OCI-LY3 (cell line): ENCODE measurements around the gene INSIG2.

Experiments used
- CTCF ChIP-seq: fragments of 200-600, 300-600 bp; sonication (generic); IDR thresholded peaks from 2 replicates; pipeline ENCODE4 v1.5.1; 2014; ENCODE audit warnings: antibody characterized with exemption, low read length, low read depth
- EZH2phosphoT487 ChIP-seq: fragments of 200-600 bp; shearing (Covaris generic); IDR thresholded peaks from 2 replicates; pipeline ENCODE4 v1.6.1; 2018; ENCODE audit warnings: antibody characterized with exemption, mixed run types, low read depth

DNA sequence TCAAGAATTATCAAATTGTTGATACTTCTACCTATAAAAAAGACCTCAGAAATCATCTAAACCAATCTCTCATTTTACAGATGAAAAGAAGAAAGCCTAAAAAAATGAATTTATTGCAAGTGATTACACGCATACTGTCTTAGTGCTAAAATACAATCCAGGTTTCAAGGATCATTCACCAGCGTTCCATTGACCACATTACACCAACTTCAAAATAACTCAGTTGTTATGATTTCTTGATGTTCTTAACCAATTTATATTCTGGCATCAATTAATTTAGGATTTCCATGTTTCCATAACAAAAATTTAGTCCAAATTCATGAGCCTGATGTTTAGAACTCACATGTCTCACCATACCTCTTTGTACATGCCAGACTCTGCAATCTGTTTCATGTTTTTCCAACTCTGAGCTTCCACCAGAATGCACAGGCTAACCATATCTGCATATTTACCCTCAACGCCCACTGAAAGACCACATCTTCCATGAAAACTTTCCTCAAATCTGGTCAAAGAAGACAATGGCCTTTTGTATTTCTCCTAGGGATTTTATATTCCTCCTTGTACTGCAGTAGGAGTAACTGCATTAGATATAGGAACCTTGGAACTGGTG lies 2.1 kb upstream of the INSIG2 start:
- TF ChIP-seq CTCF = no peak
- no peak for TF ChIP-seq EZH2phosphoT487
